ENCODE data around the gene PLIN5.
"Not testable (repeated sequence)": the region's sequence is repeated elsewhere in the genome, so short reads cannot be mapped to it uniquely, and the experiment has no call there.

The PLIN5 gene

GRCh38 chr19:4567584-4568071 lies 32.6 kb upstream of the PLIN5 start:
- ChIA-PET POLR2A (no interaction called here), CTCF (interaction anchor here (0.5 to 3.0 kb wide), 15 partner anchors 8 to 83 kb away, joined by 3 to 21 read pairs (median 3); no protein-coding TSS in a partner anchor)
- DNase-seq (ENCODE audit: extremely low spot score) = peak; percentile 79
- TF ChIP-seq FOXM1 (IDR thresholded peaks at IDR 0.05; ENCODE audit: borderline replicate concordance) (no peak), NFRKB (IDR thresholded peaks at IDR 0.05) (no peak), HDGF (IDR thresholded peaks at IDR 0.05; ENCODE audit: borderline replicate concordance) (no peak), SP1 (IDR thresholded peaks at IDR 0.05) (no peak), L3MBTL2 (conservative IDR thresholded peaks at IDR 0.05) (no peak), BHLHE40 (IDR thresholded peaks at IDR 0.05; ENCODE audit: borderline replicate concordance) (no peak), TARDBP (IDR thresholded peaks at IDR 0.05) (no peak), ELF4 (IDR thresholded peaks at IDR 0.05) (no peak), FOXK2 (IDR thresholded peaks at IDR 0.05) (no peak), LEF1 (IDR thresholded peaks at IDR 0.05; ENCODE audit: borderline replicate concordance) (no peak), PKNOX1 (IDR thresholded peaks at IDR 0.05) (no peak), ZNF384 (IDR thresholded peaks at IDR 0.05) (no peak), CTBP1 (IDR thresholded peaks at IDR 0.05; ENCODE audit: borderline replicate concordance) (no peak), FOXA1 (IDR thresholded peaks at IDR 0.05) (no peak), SUZ12 (IDR thresholded peaks at IDR 0.05) (no peak), ARNT (IDR thresholded peaks at IDR 0.05) (no peak)

GRCh38 chr19:4566402-4567051 lies 31.5 kb upstream of the PLIN5 start:
- ChIA-PET POLR2A (interaction anchor here (1.2 kb wide), 1 partner anchor 70 kb away, joined by 3 read pairs; no protein-coding TSS in a partner anchor), CTCF (interaction anchor here (0.5 to 3.0 kb wide), 13 partner anchors 8 to 479 kb away, joined by 3 to 21 read pairs (median 3); no protein-coding TSS in a partner anchor)
- no peak for DNase-seq (ENCODE audit: extremely low spot score)
- no peak for TF ChIP-seq SP1 (IDR thresholded peaks at IDR 0.05)
- TF ChIP-seq LEF1 (IDR thresholded peaks at IDR 0.05; ENCODE audit: borderline replicate concordance) = no peak
- no peak for TF ChIP-seq TARDBP (IDR thresholded peaks at IDR 0.05)
- TF ChIP-seq L3MBTL2 (conservative IDR thresholded peaks at IDR 0.05) = no peak
- no peak for TF ChIP-seq ZNF384 (IDR thresholded peaks at IDR 0.05)
- TF ChIP-seq SUZ12 (IDR thresholded peaks at IDR 0.05) = no peak
- no peak for TF ChIP-seq HDGF (IDR thresholded peaks at IDR 0.05; ENCODE audit: borderline replicate concordance)
- TF ChIP-seq NFRKB (IDR thresholded peaks at IDR 0.05) = no peak
- TF ChIP-seq FOXM1 (IDR thresholded peaks at IDR 0.05; ENCODE audit: borderline replicate concordance) = no peak
- TF ChIP-seq ELF4 (IDR thresholded peaks at IDR 0.05) = no peak
- TF ChIP-seq ARNT (IDR thresholded peaks at IDR 0.05) = no peak
- TF ChIP-seq FOXA1 (IDR thresholded peaks at IDR 0.05) = no peak

GRCh38 chr19:4563562-4563961 lies 28.5 kb upstream of the PLIN5 start:
- DNase-seq (ENCODE audit: extremely low spot score); POLR2A ChIA-PET; CTCF ChIA-PET: not testable (repeated sequence)

- CTCF ChIA-PET; DNase-seq (ENCODE audit: extremely low spot score): not testable (repeated sequence)
Observed at GRCh38 chr19:4562085-4562484, 27.1 kb upstream of the PLIN5 start.

GRCh38 chr19:4559569-4559968 lies 24.5 kb upstream of the PLIN5 start, which contains the start of gene SEMA6B:
SEMA6B (minus strand) TSS chr19:4559684; CDS start chr19:4558457, 1,227 bp downstream.
- CTCF ChIA-PET = interaction anchor here (0.5 to 1.2 kb wide), 2 partner anchors 7 to 66 kb away, joined by 3 to 6 read pairs; no protein-coding TSS in a partner anchor

More at GRCh38 chr19:4562085-4562484, 27.1 kb upstream of the PLIN5 start:
- POLR2A ChIA-PET = not testable (repeated sequence)

GRCh38 chr19:4557971-4558941 lies 23.2 kb upstream of the PLIN5 start:
- TF ChIP-seq FOXM1 (IDR thresholded peaks at IDR 0.05; ENCODE audit: borderline replicate concordance) (no peak), CTBP1 (IDR thresholded peaks at IDR 0.05; ENCODE audit: borderline replicate concordance) (no peak), FOXA1 (IDR thresholded peaks at IDR 0.05) (no peak), FOXK2 (IDR thresholded peaks at IDR 0.05) (no peak), ELF4 (IDR thresholded peaks at IDR 0.05) (no peak), L3MBTL2 (conservative IDR thresholded peaks at IDR 0.05) (no peak), PKNOX1 (IDR thresholded peaks at IDR 0.05) (no peak), SUZ12 (IDR thresholded peaks at IDR 0.05) (no peak), SP1 (IDR thresholded peaks at IDR 0.05) (no peak), LEF1 (IDR thresholded peaks at IDR 0.05; ENCODE audit: borderline replicate concordance) (no peak), NFRKB (IDR thresholded peaks at IDR 0.05) (no peak), BHLHE40 (IDR thresholded peaks at IDR 0.05; ENCODE audit: borderline replicate concordance) (no peak), TARDBP (IDR thresholded peaks at IDR 0.05) (no peak), HDGF (IDR thresholded peaks at IDR 0.05; ENCODE audit: borderline replicate concordance) (no peak), ARNT (IDR thresholded peaks at IDR 0.05) (no peak), ZNF384 (IDR thresholded peaks at IDR 0.05) (no peak)
- ChIA-PET POLR2A (no interaction called here), CTCF (interaction anchor here (0.6 to 1.2 kb wide), 6 partner anchors 9 to 1914 kb away, joined by 3 to 6 read pairs (median 4); no protein-coding TSS in a partner anchor)
- DNase-seq (ENCODE audit: extremely low spot score) = peak; percentile 66

More at GRCh38 chr19:4559569-4559968, 24.5 kb upstream of the PLIN5 start, which contains the start of gene SEMA6B:
- TF ChIP-seq CTBP1 (IDR thresholded peaks at IDR 0.05; ENCODE audit: borderline replicate concordance) (no peak), ARNT (IDR thresholded peaks at IDR 0.05) (no peak), FOXM1 (IDR thresholded peaks at IDR 0.05; ENCODE audit: borderline replicate concordance) (no peak), PKNOX1 (IDR thresholded peaks at IDR 0.05) (no peak), ELF4 (IDR thresholded peaks at IDR 0.05) (no peak)
- no peak for DNase-seq (ENCODE audit: extremely low spot score)
- POLR2A ChIA-PET = no interaction called here

Data from HEK293T (cell line).